Body of pancreas (tissue), 4 donors: ENCODE results near the gene SHOC2. TPM values are rescaled to one million over a fixed set of nuclear protein-coding genes. Genes with fewer than 3 reads are reported as not detected.
A peak's percentile ranks its signal among the peaks of the same experiment; 100 is the strongest.

Experiments used
- ATAC-seq: fragments of 150-250 bp; one replicate; pipeline ENCODE4 v1.9.1; 2016
- DNase-seq, 4 donors: peaks; one replicate each; pipeline ENCODE4 v3.0.0-alpha.2; 2019
- H3K27ac ChIP-seq, 4 donors: fragments of 200-600 bp; sonication (generic); 1 replicate in 3 of 4; 2 replicates in 1 of 4; pipeline versions ENCODE4 v1.5.1 to v1.6.1; 2016 to 2019; ENCODE audit warnings: mild to moderate bottlenecking in 1 of 4, mixed read lengths in 1 of 4, moderate library complexity in 1 of 4
- H3K27me3 ChIP-seq, 2 donors: fragments of 200-600 bp; sonication (generic); one replicate each; pipeline ENCODE4 v1.6.0; 2016; ENCODE audit warnings: mild to moderate bottlenecking in 1 of 2
- H3K36me3 ChIP-seq, 2 donors: fragments of 200-600 bp; sonication (generic); replicated peaks in 1 of 2; 2 replicates each; pipeline ENCODE4 v1.5.1; 2016; ENCODE audit warnings: low read depth in 2 of 2; ENCODE audit not compliant: insufficient read depth in 1 of 2
- H3K4me1 ChIP-seq: fragments of 200-600 bp; sonication (generic); one replicate; pipeline ENCODE4 v1.6.0; 2016
- H3K4me3 ChIP-seq, 2 donors: fragments of 200-600 bp; sonication (generic); 1 replicate in 1 of 2; 2 replicates in 1 of 2; pipeline ENCODE4 v1.5.1; 2016 to 2019
- H3K9me3 ChIP-seq, 3 donors: fragments of 200-600 bp; sonication (generic); 1 replicate in 2 of 3; 2 replicates in 1 of 3; pipeline ENCODE4 v1.5.1; 2016
- POLR2A ChIP-seq, 3 donors: fragments of 450-650 bp; IDR thresholded peaks; one replicate each; pipeline ENCODE4 v1.6.1; 2016; ENCODE audit warnings: antibody characterized with exemption in 3 of 3, mild to moderate bottlenecking in 2 of 3
- WGBS, 2 donors: methylation state at CpG; one replicate each; pipeline ENCODE4 v1.1.5; 2017; 5-methylcytosine and 5-hydroxymethylcytosine counted together
- intact Hi-C: fragments of 100-400 bp; cut with DNase I; formaldehyde crosslinking; loops from one replicate; pipeline ENCODE4 v1.15.1; 2023
- total RNA-seq, 2 donors: library from RNA; depleted of rRNA; stranded (reverse); fragments of >200 nt; gene quantifications; one replicate each; pipeline ENCODE4 v1.1.0, GENCODE V29; 2016
- TF ChIP-seq, protein P1 (sequence below), 7 experiments: fragments of 450-650 bp in 4 of 7; fragments of 200-600 bp in 3 of 7; sonication (generic) in 3 of 7; IDR thresholded peaks; one replicate each; pipeline ENCODE4 v1.5.1; 2016 to 2019; ENCODE audit warnings: antibody characterized with exemption in 7 of 7

The SHOC2 gene
- total RNA-seq, 2 donors from 2014 or later, result 24.1 to 26.0 TPM

DNA sequence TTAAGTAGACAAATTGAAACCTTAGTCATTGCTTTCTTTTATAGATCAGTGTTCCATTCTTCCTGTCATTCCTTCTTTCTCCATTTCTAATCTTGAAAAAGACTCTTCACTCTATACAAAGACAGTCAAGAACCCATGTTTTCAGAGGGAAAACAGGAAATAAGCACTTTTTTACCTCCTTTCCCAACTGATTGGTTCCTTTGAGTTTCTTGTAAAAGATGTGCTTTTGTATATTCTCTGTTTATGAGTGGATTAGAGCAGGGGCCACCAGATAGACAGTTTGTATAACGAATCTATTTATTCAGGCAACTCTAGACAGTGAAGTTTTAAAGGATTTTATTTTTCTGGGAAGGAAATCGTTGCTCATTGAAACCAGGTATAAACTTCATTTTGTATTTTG lies 49.8 kb downstream of the SHOC2 start:
- WGBS, 2 donors, result 86 to 93% methylated on average over 2 of the region's 2 CpGs
- Histone ChIP-seq H3K27me3 (no peaks in the 10 kb centered on the region), H3K36me3 (no peaks in the 10 kb centered on the region), H3K4me1 (peaks cover 12% of the 10 kb centered on the region), H3K27ac (no peak overlapping the region), H3K4me3 (no peak overlapping the region), H3K9me3 (no peaks in the 10 kb centered on the region)
- intact Hi-C loops, result no loop called here
- DNase-seq (no peak), ATAC-seq (no peak)
- no peak for TF ChIP-seq POLR2A (IDR thresholded peaks at IDR 0.05)
- TF ChIP-seq, protein P1, sequence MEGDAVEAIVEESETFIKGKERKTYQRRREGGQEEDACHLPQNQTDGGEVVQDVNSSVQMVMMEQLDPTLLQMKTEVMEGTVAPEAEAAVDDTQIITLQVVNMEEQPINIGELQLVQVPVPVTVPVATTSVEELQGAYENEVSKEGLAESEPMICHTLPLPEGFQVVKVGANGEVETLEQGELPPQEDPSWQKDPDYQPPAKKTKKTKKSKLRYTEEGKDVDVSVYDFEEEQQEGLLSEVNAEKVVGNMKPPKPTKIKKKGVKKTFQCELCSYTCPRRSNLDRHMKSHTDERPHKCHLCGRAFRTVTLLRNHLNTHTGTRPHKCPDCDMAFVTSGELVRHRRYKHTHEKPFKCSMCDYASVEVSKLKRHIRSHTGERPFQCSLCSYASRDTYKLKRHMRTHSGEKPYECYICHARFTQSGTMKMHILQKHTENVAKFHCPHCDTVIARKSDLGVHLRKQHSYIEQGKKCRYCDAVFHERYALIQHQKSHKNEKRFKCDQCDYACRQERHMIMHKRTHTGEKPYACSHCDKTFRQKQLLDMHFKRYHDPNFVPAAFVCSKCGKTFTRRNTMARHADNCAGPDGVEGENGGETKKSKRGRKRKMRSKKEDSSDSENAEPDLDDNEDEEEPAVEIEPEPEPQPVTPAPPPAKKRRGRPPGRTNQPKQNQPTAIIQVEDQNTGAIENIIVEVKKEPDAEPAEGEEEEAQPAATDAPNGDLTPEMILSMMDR (IDR thresholded peaks at IDR 0.05), result no peak

DNA sequence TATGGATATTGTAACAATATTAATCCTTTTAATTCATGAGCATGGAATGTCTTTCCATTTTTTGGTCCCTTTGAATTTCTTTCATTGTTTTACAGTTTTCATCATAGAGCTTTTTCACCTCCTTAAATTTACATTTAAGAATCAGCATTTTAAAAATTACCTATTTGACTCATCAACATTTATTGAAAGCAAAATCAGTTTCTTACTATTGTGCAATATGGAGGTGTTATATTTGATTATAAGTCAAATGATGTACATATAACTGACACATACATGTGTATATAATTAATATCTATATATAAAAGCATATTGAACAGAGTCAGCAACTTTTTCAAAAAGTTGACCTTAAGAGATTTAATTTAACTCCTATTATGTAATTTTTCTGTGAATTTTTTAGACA lies 52.2 kb downstream of the SHOC2 start:
- TF ChIP-seq, protein P1 (IDR thresholded peaks at IDR 0.05), result no peak
- no peak for TF ChIP-seq POLR2A (IDR thresholded peaks at IDR 0.05)
- ATAC-seq (no peak), DNase-seq (no peak)
- intact Hi-C loops, result no loop called here
- Histone ChIP-seq H3K27me3 (no peaks in the 10 kb centered on the region), H3K4me1 (peaks cover 12% of the 10 kb centered on the region), H3K27ac (no peak overlapping the region), H3K4me3 (no peak overlapping the region), H3K36me3 (no peaks in the 10 kb centered on the region), H3K9me3 (no peaks in the 10 kb centered on the region)

DNA sequence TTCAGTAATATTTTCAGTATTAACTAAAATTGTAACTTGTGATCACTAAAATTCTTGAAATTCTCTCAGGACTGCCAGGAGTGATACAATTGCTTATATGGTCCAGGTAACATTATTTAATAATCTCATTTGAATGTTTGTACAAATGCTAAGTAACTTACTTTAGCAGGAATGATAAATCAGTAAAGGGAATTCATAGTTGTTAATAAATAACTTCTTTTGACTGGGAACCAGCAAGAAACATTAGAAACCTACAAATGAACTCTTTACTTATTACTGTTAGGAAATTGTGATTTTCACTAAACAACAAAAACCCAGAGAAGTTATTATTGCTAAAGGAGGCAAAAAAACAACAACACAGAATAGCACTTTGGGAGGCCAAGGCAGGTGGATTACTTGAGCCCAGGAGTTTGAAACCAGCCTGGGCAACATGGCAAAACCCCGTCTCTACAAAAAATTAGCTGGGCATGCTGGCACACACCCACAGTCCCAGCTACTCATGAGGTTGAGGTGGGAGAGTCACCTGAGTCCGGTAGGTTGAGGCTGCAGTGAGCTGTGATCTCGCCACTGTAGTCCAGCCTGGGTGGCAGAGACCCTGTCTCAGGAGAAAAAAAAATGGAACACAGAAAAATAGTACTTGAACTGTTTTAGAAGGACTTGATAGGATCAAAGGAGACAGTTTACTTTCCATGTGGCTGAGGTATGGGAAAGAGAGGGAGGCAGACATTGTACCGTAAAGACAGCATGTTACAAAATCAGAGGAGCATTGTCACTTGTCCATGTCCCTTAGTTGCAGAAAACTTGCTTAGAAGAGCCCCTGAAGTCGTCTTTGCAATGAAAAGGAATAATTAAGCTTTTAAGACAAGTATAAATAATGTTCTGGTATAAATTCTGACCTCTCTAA lies 53.1 kb downstream of the SHOC2 start:
- H3K27ac ChIP-seq, result peak overlapping the region in 3 of 4 donors; percentile 35 to 62 (median 44)
- no peak for ATAC-seq
- WGBS, 2 donors, result 31 to 33% methylated on average over 5 of the region's 5 CpGs

DNA sequence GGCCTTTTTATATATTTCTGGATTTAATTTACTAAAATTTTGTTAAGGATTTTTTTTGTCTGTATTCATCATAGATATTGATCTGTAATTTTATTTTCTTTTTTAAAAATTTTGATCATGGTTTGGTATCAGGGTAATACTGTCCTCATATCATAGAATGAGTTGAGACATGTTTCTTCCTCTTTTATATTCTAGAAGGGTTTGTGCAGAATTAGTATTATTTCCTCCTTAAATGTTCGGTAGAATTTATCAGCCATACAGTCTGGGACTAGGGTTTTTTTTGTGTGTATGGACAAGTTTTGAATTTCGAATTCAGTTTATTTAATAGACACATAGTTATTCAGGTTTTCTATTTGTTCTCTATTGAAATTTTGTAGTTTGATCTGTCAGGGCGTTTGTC lies 54.0 kb downstream of the SHOC2 start:
- intact Hi-C loops, result no loop called here

More for the DNA sequence above, 53.1 kb downstream of the SHOC2 start:
- peak in 2 of 4 donors; percentile 13 to 25 for DNase-seq
- peaks cover 18% of the 10 kb centered on the region for H3K4me1 ChIP-seq
- H3K4me3 ChIP-seq, result no peak overlapping the region
- TF ChIP-seq, protein P1 (IDR thresholded peaks at IDR 0.05), result no peak
- no peak for TF ChIP-seq POLR2A (IDR thresholded peaks at IDR 0.05)
- intact Hi-C loops, result no loop called here
- H3K36me3 ChIP-seq, result no peaks in the 10 kb centered on the region
- H3K9me3 ChIP-seq, result no peaks in the 10 kb centered on the region
- H3K27me3 ChIP-seq, result no peaks in the 10 kb centered on the region

More for the DNA sequence above, 54.0 kb downstream of the SHOC2 start:
- 49 to 64% methylated on average over 3 of the region's 3 CpGs for WGBS, 2 donors
- no peak for TF ChIP-seq POLR2A (IDR thresholded peaks at IDR 0.05)
- TF ChIP-seq, protein P1 (IDR thresholded peaks at IDR 0.05), result no peak
- Histone ChIP-seq H3K4me3 (no peak overlapping the region), H3K27ac (peak overlapping the region in 1 of 4 donors; percentile 62), H3K27me3 (no peaks in the 10 kb centered on the region), H3K4me1 (peaks cover 27% of the 10 kb centered on the region), H3K36me3 (no peaks in the 10 kb centered on the region), H3K9me3 (no peaks in the 10 kb centered on the region)
- DNase-seq, result no peak
- no peak for ATAC-seq
